ENCODE measurements around the gene RPS23.

- TF ChIP-seq, protein P1, sequence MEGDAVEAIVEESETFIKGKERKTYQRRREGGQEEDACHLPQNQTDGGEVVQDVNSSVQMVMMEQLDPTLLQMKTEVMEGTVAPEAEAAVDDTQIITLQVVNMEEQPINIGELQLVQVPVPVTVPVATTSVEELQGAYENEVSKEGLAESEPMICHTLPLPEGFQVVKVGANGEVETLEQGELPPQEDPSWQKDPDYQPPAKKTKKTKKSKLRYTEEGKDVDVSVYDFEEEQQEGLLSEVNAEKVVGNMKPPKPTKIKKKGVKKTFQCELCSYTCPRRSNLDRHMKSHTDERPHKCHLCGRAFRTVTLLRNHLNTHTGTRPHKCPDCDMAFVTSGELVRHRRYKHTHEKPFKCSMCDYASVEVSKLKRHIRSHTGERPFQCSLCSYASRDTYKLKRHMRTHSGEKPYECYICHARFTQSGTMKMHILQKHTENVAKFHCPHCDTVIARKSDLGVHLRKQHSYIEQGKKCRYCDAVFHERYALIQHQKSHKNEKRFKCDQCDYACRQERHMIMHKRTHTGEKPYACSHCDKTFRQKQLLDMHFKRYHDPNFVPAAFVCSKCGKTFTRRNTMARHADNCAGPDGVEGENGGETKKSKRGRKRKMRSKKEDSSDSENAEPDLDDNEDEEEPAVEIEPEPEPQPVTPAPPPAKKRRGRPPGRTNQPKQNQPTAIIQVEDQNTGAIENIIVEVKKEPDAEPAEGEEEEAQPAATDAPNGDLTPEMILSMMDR (IDR thresholded peaks at IDR 0.05), result no peak
- TF ChIP-seq REST (IDR thresholded peaks at IDR 0.05; ENCODE audit: insufficient read depth in 1 of 2, low read depth in 2 of 2, low read length in 1 of 2) (no peak), POLR2AphosphoS5 (IDR thresholded peaks at IDR 0.05; ENCODE audit: low read depth, low read length) (no peak), TCF7L2 (IDR thresholded peaks at IDR 0.05; ENCODE audit: low read depth, low read length) (no peak), SIN3A (IDR thresholded peaks at IDR 0.05; ENCODE audit: borderline replicate concordance, insufficient read depth, low read depth, low read length) (no peak)
Measured at GRCh38 chr5:82301190-82301589, 23.0 kb upstream of the RPS23 start.

All from Panc1 (cell line).